ENCODE results near the gene RHEX. TPM values are rescaled to one million over a fixed set of nuclear protein-coding genes. Genes with fewer than 3 reads are reported as not detected.

RHEX gene
- total RNA-seq, 1 donor from 2014 or later, result 17.3 TPM

DNA sequence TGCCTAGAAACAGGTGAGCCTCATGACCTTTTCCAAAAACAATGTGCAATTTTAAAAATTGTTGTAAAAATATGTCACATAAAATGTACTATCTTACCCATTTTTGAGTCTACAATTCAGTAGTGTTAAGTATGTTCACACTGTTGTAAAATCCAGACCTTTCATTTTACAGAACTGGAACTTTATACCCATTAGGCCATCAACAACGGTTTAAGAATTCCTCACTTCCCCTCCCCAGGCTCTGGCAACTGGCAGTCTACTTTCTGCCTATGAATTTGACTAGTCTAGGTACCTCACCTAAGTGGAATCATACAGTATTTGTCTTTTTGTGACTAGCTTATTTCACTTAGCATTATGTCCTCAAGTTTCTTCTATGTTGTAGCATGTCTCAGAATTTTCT, 37.9 kb upstream of the RHEX start:
- H3K27ac ChIP-seq, result no peak overlapping the region
- intact Hi-C loops (cut with DNase I), result no loop called here
- H3K9me3 ChIP-seq, result no peaks in the 10 kb centered on the region
- TF ChIP-seq, protein P1, sequence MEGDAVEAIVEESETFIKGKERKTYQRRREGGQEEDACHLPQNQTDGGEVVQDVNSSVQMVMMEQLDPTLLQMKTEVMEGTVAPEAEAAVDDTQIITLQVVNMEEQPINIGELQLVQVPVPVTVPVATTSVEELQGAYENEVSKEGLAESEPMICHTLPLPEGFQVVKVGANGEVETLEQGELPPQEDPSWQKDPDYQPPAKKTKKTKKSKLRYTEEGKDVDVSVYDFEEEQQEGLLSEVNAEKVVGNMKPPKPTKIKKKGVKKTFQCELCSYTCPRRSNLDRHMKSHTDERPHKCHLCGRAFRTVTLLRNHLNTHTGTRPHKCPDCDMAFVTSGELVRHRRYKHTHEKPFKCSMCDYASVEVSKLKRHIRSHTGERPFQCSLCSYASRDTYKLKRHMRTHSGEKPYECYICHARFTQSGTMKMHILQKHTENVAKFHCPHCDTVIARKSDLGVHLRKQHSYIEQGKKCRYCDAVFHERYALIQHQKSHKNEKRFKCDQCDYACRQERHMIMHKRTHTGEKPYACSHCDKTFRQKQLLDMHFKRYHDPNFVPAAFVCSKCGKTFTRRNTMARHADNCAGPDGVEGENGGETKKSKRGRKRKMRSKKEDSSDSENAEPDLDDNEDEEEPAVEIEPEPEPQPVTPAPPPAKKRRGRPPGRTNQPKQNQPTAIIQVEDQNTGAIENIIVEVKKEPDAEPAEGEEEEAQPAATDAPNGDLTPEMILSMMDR (IDR thresholded peaks at IDR 0.05), result no peak
- ATAC-seq (no peak), DNase-seq (no peak)
- no peaks in the 10 kb centered on the region for H3K27me3 ChIP-seq
- H3K36me3 ChIP-seq, result no peaks in the 10 kb centered on the region
- H3K4me1 ChIP-seq, result no peaks in the 10 kb centered on the region
- H3K4me3 ChIP-seq, result no peak overlapping the region

DNA sequence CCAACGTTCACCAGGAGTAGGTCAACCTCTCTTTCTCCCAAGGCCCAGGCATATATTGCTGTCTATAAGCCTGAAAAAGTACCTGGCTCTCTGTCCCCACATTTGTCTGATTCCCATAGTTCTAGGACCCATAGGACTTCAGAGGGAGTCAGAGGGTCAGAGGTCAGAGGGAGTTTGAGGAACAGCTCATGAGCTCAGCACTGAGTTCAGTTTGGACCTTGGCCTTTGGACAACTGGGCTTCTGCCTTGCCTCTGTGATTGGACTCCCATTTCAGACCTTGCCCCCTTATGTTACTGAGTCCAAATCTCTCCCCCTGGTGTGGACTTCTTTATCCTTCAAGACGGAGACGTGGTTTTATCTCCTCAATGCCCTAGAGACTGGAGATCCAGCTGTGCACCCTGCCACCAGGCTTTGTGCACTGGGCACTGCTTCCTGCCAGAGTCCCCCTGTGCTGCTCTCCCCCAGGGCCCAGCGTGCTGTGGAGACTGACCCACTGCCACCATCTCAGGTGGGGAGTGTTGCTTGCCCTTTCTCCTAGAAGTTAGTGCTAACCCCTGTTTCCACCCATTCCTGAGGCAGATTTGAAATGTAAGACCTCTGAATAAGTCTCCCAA, 32.5 kb upstream of the RHEX start:
- intact Hi-C loops (cut with DNase I), result no loop called here
- no peak overlapping the region for H3K27ac ChIP-seq
- H3K36me3 ChIP-seq, result no peaks in the 10 kb centered on the region
- H3K27me3 ChIP-seq, result no peaks in the 10 kb centered on the region
- TF ChIP-seq, protein P1 (IDR thresholded peaks at IDR 0.05), result no peak
- H3K4me3 ChIP-seq, result no peak overlapping the region
- H3K4me1 ChIP-seq, result no peaks in the 10 kb centered on the region
- H3K9me3 ChIP-seq, result no peaks in the 10 kb centered on the region
- no peak for ATAC-seq
- no peak for DNase-seq

DNA sequence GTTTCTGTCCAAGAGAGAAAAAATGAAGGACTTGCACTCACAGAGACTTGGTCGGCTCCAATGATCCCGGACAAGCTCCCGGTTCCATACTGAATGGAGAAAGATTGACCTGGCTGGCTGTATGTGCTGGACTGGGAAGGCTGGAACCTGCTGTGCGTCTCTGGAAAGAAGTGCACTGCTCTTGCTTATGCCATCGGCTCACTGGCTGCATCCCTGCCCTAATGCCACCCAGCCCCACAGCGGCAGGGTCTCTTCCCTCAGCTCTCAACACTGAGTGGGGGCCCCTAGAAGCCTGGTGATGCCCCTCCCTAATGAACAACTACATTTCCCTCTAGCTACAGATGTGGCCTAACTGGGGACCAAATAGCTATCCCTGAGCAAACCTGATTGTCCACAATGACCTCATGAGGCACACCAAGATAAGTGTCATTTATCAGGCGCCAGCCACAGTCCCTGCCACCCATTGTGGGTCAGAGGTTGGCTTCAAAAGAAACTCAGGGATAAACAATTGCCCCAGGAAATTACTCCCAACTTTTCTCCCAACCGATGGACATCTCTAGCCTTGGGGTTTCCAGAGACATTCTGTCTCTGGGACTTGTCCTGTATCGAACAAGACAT, 31.9 kb upstream of the RHEX start:
- Histone ChIP-seq H3K9me3 (no peaks in the 10 kb centered on the region), H3K36me3 (no peaks in the 10 kb centered on the region), H3K27me3 (no peaks in the 10 kb centered on the region), H3K27ac (no peak overlapping the region), H3K4me3 (no peak overlapping the region), H3K4me1 (no peaks in the 10 kb centered on the region)
- DNase-seq, result no peak
- TF ChIP-seq, protein P1 (IDR thresholded peaks at IDR 0.05), result no peak
- no peak for ATAC-seq
- intact Hi-C loops (cut with DNase I), result no loop called here

DNA sequence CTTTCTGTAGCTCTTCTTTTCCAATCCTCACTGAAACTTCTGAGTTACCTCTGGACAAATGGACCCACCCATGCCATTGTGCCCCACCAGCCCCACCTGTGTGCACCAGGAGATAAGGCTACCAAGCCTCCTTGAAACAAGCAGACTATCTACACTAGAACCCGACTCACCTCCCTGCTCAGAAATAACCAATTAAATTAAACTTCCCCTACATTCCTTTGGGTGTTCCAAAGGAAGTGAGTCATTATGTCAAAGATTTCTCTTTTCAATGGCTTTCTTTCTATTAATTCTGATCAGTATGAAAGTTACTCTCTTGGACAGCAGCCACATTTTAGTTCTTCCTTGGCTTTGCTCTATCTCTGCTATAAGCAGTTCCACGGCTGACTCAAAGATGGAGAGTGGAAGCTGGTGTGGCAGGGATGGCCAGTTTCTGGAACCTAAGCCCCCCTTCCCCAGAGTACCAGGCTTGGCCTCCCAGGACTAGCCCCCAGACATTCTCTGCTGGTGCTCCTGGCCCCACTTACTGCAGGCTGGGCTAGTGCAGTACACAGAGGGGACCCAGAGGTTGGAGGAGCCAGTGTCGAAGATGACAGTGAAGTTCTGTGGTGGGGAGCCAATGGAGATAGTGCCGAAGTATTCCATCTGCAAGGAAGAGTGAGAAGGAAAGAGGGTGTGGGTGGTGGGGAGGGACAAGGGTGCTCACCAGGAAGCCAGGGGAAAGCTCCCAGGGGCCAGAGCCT, 31.2 kb upstream of the RHEX start:
- no peak for ATAC-seq
- no peak overlapping the region for H3K4me3 ChIP-seq

DNA sequence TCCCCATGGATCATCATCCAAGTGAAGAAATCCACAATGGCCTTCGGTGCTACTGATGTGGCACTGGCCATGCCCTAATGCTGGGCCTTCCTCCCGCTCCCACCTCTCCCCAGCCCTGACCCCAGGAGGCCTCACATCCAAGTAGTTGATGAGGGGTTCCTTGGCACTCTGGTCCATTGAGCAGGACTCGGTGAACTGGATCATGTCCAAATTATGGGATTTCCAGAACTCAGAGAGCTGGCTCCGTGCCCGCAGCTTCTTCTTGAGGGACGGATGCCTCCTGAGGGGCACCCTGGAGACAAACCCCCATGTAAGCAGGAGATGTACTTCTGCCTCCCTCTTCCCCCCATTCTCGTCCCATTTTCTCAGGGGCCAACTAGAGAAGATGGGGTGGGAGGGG, 30.2 kb upstream of the RHEX start:
- H3K27me3 ChIP-seq, result no peaks in the 10 kb centered on the region
- ATAC-seq, result no peak
- TF ChIP-seq, protein P1 (IDR thresholded peaks at IDR 0.05), result no peak

More for the DNA sequence above, 31.2 kb upstream of the RHEX start:
- DNase-seq, result no peak
- Histone ChIP-seq H3K36me3 (no peaks in the 10 kb centered on the region), H3K4me1 (no peaks in the 10 kb centered on the region), H3K27me3 (no peaks in the 10 kb centered on the region), H3K27ac (no peak overlapping the region), H3K9me3 (no peaks in the 10 kb centered on the region)
- intact Hi-C loops (cut with DNase I), result no loop called here
- TF ChIP-seq, protein P1 (IDR thresholded peaks at IDR 0.05), result no peak

More for the DNA sequence above, 30.2 kb upstream of the RHEX start:
- DNase-seq, result no peak
- H3K9me3 ChIP-seq, result no peaks in the 10 kb centered on the region
- no peaks in the 10 kb centered on the region for H3K4me1 ChIP-seq
- H3K36me3 ChIP-seq, result no peaks in the 10 kb centered on the region
- intact Hi-C loops (cut with DNase I), result no loop called here
- no peak overlapping the region for H3K4me3 ChIP-seq
- no peak overlapping the region for H3K27ac ChIP-seq

Data from upper lobe of right lung (tissue), 1 donor.